ENCODE data around the gene PACS2. TPM values are rescaled to one million over a fixed set of nuclear protein-coding genes. Genes with fewer than 3 reads are reported as not detected.

Gene PACS2
- polyA plus RNA-seq, 3 donors from 2014 or later, result 2.0 to 3.3 (median 2.7) TPM

- Mint-ChIP-seq H3K4me3 (no peak overlapping the region), H3K27me3 (ENCODE audit: low read depth in 3 of 3) (peaks cover 6 to 12% (median 10%) of the 10 kb centered on the region in 3 donors), H3K4me1 (peaks cover 8 to 27% of the 10 kb centered on the region in 2 donors), H3K36me3 (peaks cover 13 to 14% (median 13%) of the 10 kb centered on the region in 3 donors), H3K9me3 (peaks cover 0 to 4% (median 0%) of the 10 kb centered on the region in 6 donors), H3K27ac (no peak overlapping the region)
- no peak for DNase-seq
These were observed 87.2 kb downstream of the PACS2 start for GRCh38 chr14:105401699-105402098.

- no peaks in the 10 kb centered on the region for H3K36me3 Mint-ChIP-seq
- H3K9me3 Mint-ChIP-seq, result no peaks in the 10 kb centered on the region
- DNase-seq, result no peak
- no peak overlapping the region for H3K4me3 Mint-ChIP-seq
- no peak overlapping the region for H3K27ac Mint-ChIP-seq
- H3K4me1 Mint-ChIP-seq, result no peaks in the 10 kb centered on the region
- peaks cover 4 to 23% (median 5%) of the 10 kb centered on the region in 3 donors for H3K27me3 Mint-ChIP-seq (ENCODE audit: low read depth in 3 of 3)
These were observed 94.0 kb downstream of the PACS2 start for GRCh38 chr14:105408592-105408991.

GRCh38 chr14:105409364-105409763 is 94.8 kb downstream of the PACS2 start:
- Mint-ChIP-seq H3K4me3 (no peak overlapping the region), H3K27me3 (ENCODE audit: low read depth in 3 of 3) (peaks cover 4 to 23% (median 8%) of the 10 kb centered on the region in 3 donors), H3K4me1 (no peaks in the 10 kb centered on the region), H3K9me3 (no peaks in the 10 kb centered on the region), H3K36me3 (no peaks in the 10 kb centered on the region), H3K27ac (no peak overlapping the region)
- no peak for DNase-seq

- Mint-ChIP-seq H3K36me3 (no peaks in the 10 kb centered on the region), H3K27me3 (ENCODE audit: low read depth in 3 of 3) (peaks cover 4 to 23% (median 8%) of the 10 kb centered on the region in 3 donors), H3K4me1 (peaks cover 2 to 6% of the 10 kb centered on the region in 2 donors), H3K27ac (no peak overlapping the region), H3K9me3 (no peaks in the 10 kb centered on the region), H3K4me3 (peak overlapping the region in 1 of 5 donors; percentile 63)
- no peak for DNase-seq
These were observed 96.1 kb downstream of the PACS2 start for GRCh38 chr14:105410642-105411016.

GRCh38 chr14:105411017-105411941 is 96.7 kb downstream of the PACS2 start:
- H3K27ac Mint-ChIP-seq, result no peak overlapping the region
- peak in 2 of 3 donors; percentile 32 to 36 for DNase-seq
- H3K4me3 Mint-ChIP-seq, result peak overlapping the region in 3 of 5 donors; percentile 18 to 63 (median 30)
- H3K9me3 Mint-ChIP-seq, result no peaks in the 10 kb centered on the region
- peaks cover 4 to 19% (median 8%) of the 10 kb centered on the region in 3 donors for H3K27me3 Mint-ChIP-seq (ENCODE audit: low read depth in 3 of 3)
- H3K36me3 Mint-ChIP-seq, result no peaks in the 10 kb centered on the region
- H3K4me1 Mint-ChIP-seq, result peaks cover 4 to 6% of the 10 kb centered on the region in 2 donors

- no peak for DNase-seq
- no peaks in the 10 kb centered on the region for H3K9me3 Mint-ChIP-seq
These were observed 97.6 kb downstream of the PACS2 start for GRCh38 chr14:105411985-105412770.

GRCh38 chr14:105412771-105413543 is 98.4 kb downstream of the PACS2 start:
- no peaks in the 10 kb centered on the region for H3K9me3 Mint-ChIP-seq
- peak overlapping the region in 1 of 6 donors; percentile 45 for H3K27ac Mint-ChIP-seq
- H3K4me1 Mint-ChIP-seq, result peaks cover 4 to 11% of the 10 kb centered on the region in 2 donors
- no peaks in the 10 kb centered on the region for H3K36me3 Mint-ChIP-seq
- peaks cover 4 to 15% (median 10%) of the 10 kb centered on the region in 3 donors for H3K27me3 Mint-ChIP-seq (ENCODE audit: low read depth in 3 of 3)
- DNase-seq, result no peak
- peak overlapping the region in 1 of 5 donors; percentile 40 for H3K4me3 Mint-ChIP-seq

More at GRCh38 chr14:105411985-105412770, 97.6 kb downstream of the PACS2 start:
- Mint-ChIP-seq H3K4me1 (peaks cover 4 to 11% of the 10 kb centered on the region in 2 donors), H3K27ac (no peak overlapping the region), H3K27me3 (ENCODE audit: low read depth in 3 of 3) (peaks cover 4 to 19% (median 10%) of the 10 kb centered on the region in 3 donors), H3K4me3 (peak overlapping the region in 2 of 5 donors; percentile 29 to 40), H3K36me3 (no peaks in the 10 kb centered on the region)

GRCh38 chr14:105413544-105413886 is 99.0 kb downstream of the PACS2 start:
- Mint-ChIP-seq H3K36me3 (no peaks in the 10 kb centered on the region), H3K4me1 (peaks cover 4 to 11% of the 10 kb centered on the region in 2 donors), H3K9me3 (no peaks in the 10 kb centered on the region), H3K27me3 (ENCODE audit: low read depth in 3 of 3) (peaks cover 7 to 17% (median 12%) of the 10 kb centered on the region in 3 donors), H3K27ac (no peak overlapping the region), H3K4me3 (peak overlapping the region in 2 of 5 donors; percentile 53)
- no peak for DNase-seq

GRCh38 chr14:105414456-105415371 is 100.2 kb downstream of the PACS2 start:
- Mint-ChIP-seq H3K4me1 (peaks cover 7 to 11% of the 10 kb centered on the region in 2 donors), H3K36me3 (no peaks in the 10 kb centered on the region), H3K27ac (peak overlapping the region in 1 of 6 donors; percentile 71), H3K27me3 (ENCODE audit: low read depth in 3 of 3) (peaks cover 7 to 14% (median 12%) of the 10 kb centered on the region in 3 donors), H3K4me3 (peak overlapping the region; percentile 50 to 86 (median 74)), H3K9me3 (no peaks in the 10 kb centered on the region)
- peak; percentile 63 to 68 (median 65) for DNase-seq

- Mint-ChIP-seq H3K27me3 (ENCODE audit: low read depth in 3 of 3) (peaks cover 7 to 14% (median 10%) of the 10 kb centered on the region in 3 donors), H3K4me3 (peak overlapping the region; percentile 63 to 86 (median 74)), H3K36me3 (no peaks in the 10 kb centered on the region), H3K27ac (peak overlapping the region in 2 of 6 donors; percentile 20 to 71), H3K4me1 (peaks cover 9 to 12% of the 10 kb centered on the region in 2 donors), H3K9me3 (no peaks in the 10 kb centered on the region)
- DNase-seq, result no peak
These were observed 101.2 kb downstream of the PACS2 start for GRCh38 chr14:105415481-105416428.

GRCh38 chr14:105416671-105417070 is 102.1 kb downstream of the PACS2 start:
- H3K4me1 Mint-ChIP-seq, result peaks cover 18 to 21% of the 10 kb centered on the region in 2 donors
- peak overlapping the region; percentile 39 to 73 (median 58) for H3K4me3 Mint-ChIP-seq
- H3K9me3 Mint-ChIP-seq, result no peaks in the 10 kb centered on the region
- peak overlapping the region in 2 of 6 donors; percentile 56 to 57 for H3K27ac Mint-ChIP-seq
- peaks cover 7 to 13% (median 12%) of the 10 kb centered on the region in 3 donors for H3K27me3 Mint-ChIP-seq (ENCODE audit: low read depth in 3 of 3)
- DNase-seq, result no peak
- no peaks in the 10 kb centered on the region for H3K36me3 Mint-ChIP-seq
